Muscle layer of duodenum (tissue), 2 donors: ENCODE data around the gene RBP7.

Source experiments
- H3K27ac ChIP-seq: one replicate; pipeline ENCODE4 v1.7.0; 2013; ENCODE audit warnings: mild to moderate bottlenecking, low read length
- H3K27me3 ChIP-seq: one replicate; pipeline ENCODE4 v1.7.0; 2013; ENCODE audit warnings: low read depth, mild to moderate bottlenecking, control low read depth, low read length
- H3K36me3 ChIP-seq, 2 donors: one replicate each; pipeline ENCODE4 v1.7.0; 2013; ENCODE audit warnings: low read length in 2 of 2, control low read depth in 1 of 2, mild to moderate bottlenecking in 1 of 2; ENCODE audit not compliant: insufficient read depth in 2 of 2, control insufficient read depth in 1 of 2
- H3K4me1 ChIP-seq, 2 donors: one replicate each; pipeline ENCODE4 v1.7.0; 2013; ENCODE audit warnings: low read length in 2 of 2, mild to moderate bottlenecking in 2 of 2, control low read depth in 1 of 2, moderate library complexity in 1 of 2; ENCODE audit not compliant: insufficient read depth in 2 of 2, control insufficient read depth in 1 of 2
- H3K4me3 ChIP-seq, 2 donors: one replicate each; pipeline ENCODE4 v1.7.0; 2013; ENCODE audit warnings: low read length in 2 of 2, low read depth in 1 of 2, mild to moderate bottlenecking in 1 of 2
- H3K9me3 ChIP-seq, 2 donors: one replicate each; pipeline ENCODE4 v1.7.0; 2013; ENCODE audit warnings: low read length in 2 of 2, control low read depth in 1 of 2, mild to moderate bottlenecking in 1 of 2; ENCODE audit not compliant: control insufficient read depth in 1 of 2
- donor health status: healthy.

RBP7 gene

DNA sequence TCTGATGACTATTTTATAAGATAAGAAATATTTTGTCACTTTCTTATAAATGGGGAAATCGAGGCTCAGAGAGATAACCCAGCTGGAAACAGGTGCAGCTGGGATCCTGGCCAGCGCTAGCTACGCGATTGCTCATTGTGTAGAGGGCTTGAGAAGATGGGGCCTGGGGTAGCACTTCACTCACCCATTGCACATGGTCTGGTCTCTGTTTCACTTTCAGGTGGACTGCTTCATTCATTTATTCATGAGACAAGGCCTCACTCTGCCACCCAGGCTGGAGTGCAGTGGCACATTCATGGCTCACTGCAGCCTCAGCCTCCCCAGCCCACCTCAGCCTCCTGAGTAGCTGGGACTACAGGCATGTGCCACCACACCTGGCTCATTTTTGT is 59.6 kb downstream of the RBP7 start:
- H3K9me3 ChIP-seq: no peaks in the 10 kb centered on the region
- peaks cover 0 to 34% of the 10 kb centered on the region in 2 donors for H3K4me1 ChIP-seq
- H3K4me3 ChIP-seq: no peak overlapping the region
- H3K36me3 ChIP-seq: peaks cover 0 to under 1% of the 10 kb centered on the region in 2 donors
- no peaks in the 10 kb centered on the region for H3K27me3 ChIP-seq
- no peak overlapping the region for H3K27ac ChIP-seq

DNA sequence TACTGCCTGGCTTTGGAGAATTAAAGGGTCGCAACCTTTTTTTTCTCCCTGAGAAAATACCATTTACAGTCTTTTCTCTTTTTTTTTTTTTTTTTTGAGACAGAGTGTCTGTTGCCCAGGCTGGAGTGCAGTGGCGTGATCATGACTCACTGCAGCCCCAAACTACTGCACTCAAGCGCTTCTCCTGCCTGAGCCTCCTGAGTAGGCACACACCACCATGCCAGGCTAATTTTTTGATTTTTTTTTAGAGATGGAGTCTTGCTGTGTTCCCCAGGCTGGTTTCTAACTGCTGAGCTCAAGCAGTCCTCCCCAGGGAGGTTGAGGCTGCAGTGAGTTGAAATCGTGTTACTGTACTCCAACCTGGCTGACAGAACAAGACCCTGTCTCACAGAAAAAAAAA is 60.3 kb downstream of the RBP7 start:
- H3K4me1 ChIP-seq: peaks cover 0 to 34% of the 10 kb centered on the region in 2 donors
- no peaks in the 10 kb centered on the region for H3K9me3 ChIP-seq
- no peaks in the 10 kb centered on the region for H3K36me3 ChIP-seq
- H3K27me3 ChIP-seq: no peaks in the 10 kb centered on the region
- no peak overlapping the region for H3K4me3 ChIP-seq
- no peak overlapping the region for H3K27ac ChIP-seq

DNA sequence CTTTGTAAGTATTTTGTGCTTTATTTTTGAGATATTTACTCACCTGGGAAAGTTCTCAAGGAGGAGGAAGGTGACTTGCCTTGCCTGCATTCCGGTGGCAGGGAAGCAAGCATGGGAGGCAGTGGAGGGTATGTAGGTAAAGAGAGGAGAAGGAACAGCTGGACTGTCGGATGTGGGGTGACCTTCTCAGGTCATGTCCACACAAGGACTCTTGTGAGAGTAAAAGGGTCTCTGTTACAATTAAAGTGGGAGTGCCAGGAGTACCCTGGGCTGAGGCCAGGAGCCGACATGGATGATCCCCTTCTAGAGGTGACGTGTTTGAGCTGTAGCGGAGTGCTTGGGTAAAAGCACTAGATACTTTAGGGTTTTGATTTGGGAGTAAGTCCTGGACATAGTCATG is 60.8 kb downstream of the RBP7 start:
- Histone ChIP-seq H3K27ac (no peak overlapping the region), H3K9me3 (no peaks in the 10 kb centered on the region), H3K4me3 (no peak overlapping the region), H3K27me3 (no peaks in the 10 kb centered on the region), H3K4me1 (peaks cover 0 to 34% of the 10 kb centered on the region in 2 donors), H3K36me3 (no peaks in the 10 kb centered on the region)

DNA sequence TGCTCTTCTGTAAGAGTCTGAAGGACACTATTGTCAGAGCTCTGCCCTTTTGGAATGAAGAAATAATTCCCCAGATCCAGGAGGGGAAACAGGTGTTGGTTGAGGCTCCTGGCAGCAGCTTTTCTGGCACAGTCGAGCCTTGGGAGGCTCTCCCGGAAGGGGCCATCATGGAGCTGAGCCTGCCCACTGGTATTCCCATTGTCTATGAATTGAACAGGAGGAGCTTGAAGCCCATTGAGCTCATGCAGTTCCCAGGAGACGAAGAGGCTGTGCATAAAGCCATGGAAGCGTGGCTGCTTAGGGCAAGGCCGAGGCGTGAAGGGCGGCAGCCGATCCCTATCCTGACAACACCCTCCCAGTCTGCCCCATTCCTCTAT is 62.3 kb downstream of the RBP7 start:
- Histone ChIP-seq H3K4me3 (no peak overlapping the region), H3K4me1 (peaks cover 0 to 34% of the 10 kb centered on the region in 2 donors), H3K27ac (no peak overlapping the region), H3K36me3 (no peaks in the 10 kb centered on the region), H3K27me3 (no peaks in the 10 kb centered on the region), H3K9me3 (no peaks in the 10 kb centered on the region)

DNA sequence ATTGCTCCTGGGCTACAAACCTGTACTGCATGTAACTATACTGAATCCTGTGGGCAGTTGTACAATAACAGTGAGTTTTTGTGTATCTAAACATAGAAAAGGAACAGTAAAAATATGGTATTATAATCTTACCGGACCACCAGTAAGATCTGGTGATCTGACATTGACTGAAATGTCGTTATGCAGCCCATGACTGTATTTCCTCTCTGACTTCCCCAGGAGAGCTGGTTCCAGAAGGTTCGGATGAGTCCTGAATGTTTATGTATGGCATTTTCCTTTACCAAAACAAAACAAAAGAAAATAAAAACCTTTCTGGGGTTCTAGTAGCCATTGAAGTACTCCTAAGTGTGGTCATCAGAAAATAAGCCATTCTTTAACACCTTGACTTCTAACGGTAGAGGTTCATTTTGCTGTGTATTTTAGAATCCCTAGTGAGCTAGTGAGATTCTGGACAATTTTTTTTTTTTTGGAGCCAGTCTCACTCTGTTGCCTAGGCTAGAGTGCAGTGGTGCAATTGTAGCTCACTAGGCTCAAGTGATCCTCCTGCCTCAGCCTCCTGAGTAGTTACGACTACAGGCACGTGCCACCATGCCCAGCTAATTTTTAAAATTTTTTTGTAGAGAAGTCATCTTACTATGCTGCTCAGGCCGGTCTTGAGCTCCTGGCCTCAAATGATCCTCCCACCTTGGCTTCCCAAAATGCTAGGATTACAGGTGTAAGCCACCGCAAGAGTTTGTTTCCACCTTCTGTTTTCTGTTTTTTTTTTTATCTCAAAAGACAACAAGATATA is 63.5 kb downstream of the RBP7 start:
- H3K4me3 ChIP-seq: no peak overlapping the region
- H3K27ac ChIP-seq: no peak overlapping the region
- H3K9me3 ChIP-seq: no peaks in the 10 kb centered on the region
- peaks cover 0 to 29% of the 10 kb centered on the region in 2 donors for H3K4me1 ChIP-seq
- no peaks in the 10 kb centered on the region for H3K36me3 ChIP-seq
- H3K27me3 ChIP-seq: no peaks in the 10 kb centered on the region

- no peak overlapping the region for H3K27ac ChIP-seq
- H3K27me3 ChIP-seq: no peaks in the 10 kb centered on the region
- peaks cover 0 to 25% of the 10 kb centered on the region in 2 donors for H3K4me1 ChIP-seq
- no peak overlapping the region for H3K4me3 ChIP-seq
- H3K36me3 ChIP-seq: no peaks in the 10 kb centered on the region
- no peaks in the 10 kb centered on the region for H3K9me3 ChIP-seq
Measured at GRCh38 chr1:10061276-10061675, 64.2 kb downstream of the RBP7 start.

GRCh38 chr1:10063878-10064277 is 66.8 kb downstream of the RBP7 start:
- no peak overlapping the region for H3K27ac ChIP-seq
- no peaks in the 10 kb centered on the region for H3K27me3 ChIP-seq
- peaks cover 0 to 26% of the 10 kb centered on the region in 2 donors for H3K4me1 ChIP-seq

DNA sequence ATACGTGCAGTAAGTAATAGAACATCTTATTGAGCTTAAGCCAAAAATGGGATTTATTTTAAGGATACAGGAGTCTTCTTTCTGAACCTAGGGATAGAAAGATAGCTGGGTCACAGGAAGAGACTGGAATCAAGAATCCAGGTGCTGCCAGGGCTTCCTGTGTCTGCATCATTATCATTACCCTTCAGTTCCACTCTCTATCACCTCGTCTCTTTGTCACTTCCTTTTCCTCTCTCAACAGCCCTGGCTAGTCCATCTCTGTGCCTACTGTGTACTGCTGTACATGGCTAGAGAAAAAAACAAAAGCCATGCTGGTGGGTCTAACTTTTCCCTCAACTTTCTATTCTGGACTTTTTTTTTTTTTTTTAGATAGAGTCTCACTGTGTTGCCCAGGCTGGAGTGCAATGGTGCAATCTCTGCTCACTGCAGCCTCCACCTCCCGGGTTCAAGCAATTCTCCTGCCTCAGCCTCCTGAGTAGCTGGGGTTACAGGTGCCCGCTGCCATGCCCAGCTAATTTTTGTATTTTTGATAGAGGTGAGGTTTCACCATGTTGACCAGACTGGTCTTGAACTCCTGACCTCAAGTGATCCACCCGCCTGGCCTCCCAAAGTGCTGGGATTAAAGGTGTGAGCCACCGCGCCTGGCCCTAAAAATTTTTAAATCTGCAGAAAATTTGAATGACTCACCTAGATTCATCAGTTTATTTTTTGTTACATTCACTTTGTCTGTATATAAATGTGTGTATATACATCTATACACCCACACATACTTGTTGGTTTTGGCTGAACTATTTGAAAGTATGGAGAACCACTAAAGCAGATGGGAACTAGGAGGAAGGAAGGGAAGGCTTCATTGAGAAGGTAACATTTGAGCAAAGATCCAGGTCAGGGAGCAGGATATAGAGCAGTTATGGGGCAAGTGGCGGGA is 67.7 kb downstream of the RBP7 start:
- Histone ChIP-seq H3K27me3 (no peaks in the 10 kb centered on the region), H3K4me3 (no peak overlapping the region), H3K36me3 (peaks cover 0 to 4% of the 10 kb centered on the region in 2 donors), H3K9me3 (no peaks in the 10 kb centered on the region), H3K27ac (peak overlapping the region; percentile 65), H3K4me1 (peaks cover 0 to 24% of the 10 kb centered on the region in 2 donors)

More at GRCh38 chr1:10063878-10064277, 66.8 kb downstream of the RBP7 start:
- H3K4me3 ChIP-seq: no peak overlapping the region
- peaks cover 0 to 4% of the 10 kb centered on the region in 2 donors for H3K36me3 ChIP-seq
- H3K9me3 ChIP-seq: no peaks in the 10 kb centered on the region

DNA sequence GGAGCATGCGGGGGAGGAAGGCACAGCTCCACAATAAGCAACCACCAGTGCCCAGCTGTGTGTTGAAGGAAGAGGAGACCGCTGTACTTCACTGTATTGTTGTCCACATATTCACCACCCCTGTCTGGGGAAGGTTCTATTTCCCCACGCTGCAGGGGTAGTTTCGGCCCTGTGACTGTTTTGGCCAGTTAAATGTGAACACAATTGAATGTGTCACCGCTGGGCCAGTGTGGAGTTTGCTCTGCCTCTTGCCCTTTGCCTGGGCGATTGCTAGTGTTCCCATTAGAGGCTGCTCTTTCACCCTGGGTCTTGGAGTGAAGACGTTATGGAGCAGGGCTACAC is 68.3 kb downstream of the RBP7 start:
- Histone ChIP-seq H3K27ac (peak overlapping the region; percentile 65), H3K9me3 (no peaks in the 10 kb centered on the region), H3K4me3 (no peak overlapping the region), H3K4me1 (peaks cover 0 to 24% of the 10 kb centered on the region in 2 donors), H3K36me3 (peaks cover 0 to 4% of the 10 kb centered on the region in 2 donors), H3K27me3 (no peaks in the 10 kb centered on the region)
